Neuron (in vitro differentiated cells): ENCODE data around the gene PTPRG.

Source experiments
- H2AFZ ChIP-seq: one replicate; pipeline ENCODE4 v1.6.1; 2013; ENCODE audit warnings: low read depth, mild to moderate bottlenecking, inconsistent platforms, low read length, moderate library complexity
- H3K27me3 ChIP-seq: one replicate; pipeline ENCODE4 v1.6.1; 2013; ENCODE audit warnings: low read length; ENCODE audit not compliant: insufficient read depth
- H3K36me3 ChIP-seq: one replicate; pipeline ENCODE4 v1.6.1; 2013; ENCODE audit warnings: low read length; ENCODE audit not compliant: insufficient read depth
- H3K4me1 ChIP-seq: one replicate; pipeline ENCODE4 v1.6.1; 2013; ENCODE audit warnings: low read length; ENCODE audit not compliant: insufficient read depth
- H3K4me3 ChIP-seq: 2 replicates; pipeline ENCODE4 v1.5.1; 2013; ENCODE audit warnings: mild to moderate bottlenecking, low read length, moderate library complexity
- H3K9me3 ChIP-seq: one replicate; pipeline ENCODE4 v1.6.1; 2013; ENCODE audit warnings: low read length

PTPRG gene

DNA sequence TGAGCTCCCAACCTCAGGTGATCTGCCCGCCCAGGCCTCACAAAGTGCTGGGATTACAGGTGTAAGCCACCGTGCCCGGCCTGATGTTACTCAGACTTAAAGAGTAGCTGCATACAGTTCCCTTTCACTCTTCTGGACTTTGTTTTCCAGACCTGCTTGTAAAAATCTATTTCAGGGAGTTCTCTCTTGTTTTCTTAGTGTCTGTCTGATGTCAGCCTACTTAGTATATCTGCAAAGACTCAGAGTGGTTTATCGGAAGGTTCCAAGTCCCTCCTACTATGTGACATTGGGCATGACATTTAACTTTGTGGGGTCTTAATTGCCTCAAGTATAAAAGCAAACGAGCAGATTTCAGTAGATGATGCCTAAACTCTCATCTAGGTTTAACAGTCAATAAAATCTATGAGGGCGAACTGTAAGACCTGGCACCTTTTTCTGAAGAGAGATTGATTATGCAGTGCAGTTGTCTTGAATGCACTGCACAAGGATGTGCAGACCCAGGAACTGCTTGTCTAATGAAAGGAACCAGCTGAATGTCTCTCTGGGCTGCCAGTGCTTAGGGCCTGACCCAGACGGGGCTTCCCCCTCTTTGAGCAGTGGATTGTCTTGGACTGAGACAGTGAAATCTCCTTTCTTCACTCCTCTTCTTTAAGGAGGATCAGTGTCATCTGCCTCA lies 301.4 kb downstream of the PTPRG start:
- H3K4me1 ChIP-seq = no peaks in the 10 kb centered on the region
- no peaks in the 10 kb centered on the region for H3K9me3 ChIP-seq
- no peak overlapping the region for H3K4me3 ChIP-seq
- no peak overlapping the region for H2AFZ ChIP-seq
- H3K27me3 ChIP-seq = no peaks in the 10 kb centered on the region
- H3K36me3 ChIP-seq = no peaks in the 10 kb centered on the region

- Histone ChIP-seq H3K36me3 (no peaks in the 10 kb centered on the region), H2AFZ (no peak overlapping the region), H3K4me1 (peaks cover 5% of the 10 kb centered on the region), H3K9me3 (no peaks in the 10 kb centered on the region), H3K27me3 (no peaks in the 10 kb centered on the region), H3K4me3 (no peak overlapping the region)
Measured at GRCh38 chr3:61863579-61863978, 302.2 kb downstream of the PTPRG start.

- no peaks in the 10 kb centered on the region for H3K9me3 ChIP-seq
- no peak overlapping the region for H3K4me3 ChIP-seq
- H3K36me3 ChIP-seq = no peaks in the 10 kb centered on the region
- H3K27me3 ChIP-seq = no peaks in the 10 kb centered on the region
- H3K4me1 ChIP-seq = peaks cover 16% of the 10 kb centered on the region
- no peak overlapping the region for H2AFZ ChIP-seq
Measured at GRCh38 chr3:61864886-61865285, 303.5 kb downstream of the PTPRG start.

- Histone ChIP-seq H3K36me3 (no peaks in the 10 kb centered on the region), H3K9me3 (no peaks in the 10 kb centered on the region), H3K27me3 (no peaks in the 10 kb centered on the region), H3K4me3 (no peak overlapping the region), H2AFZ (no peak overlapping the region), H3K4me1 (peaks cover 16% of the 10 kb centered on the region)
Measured at GRCh38 chr3:61865466-61866152, 304.2 kb downstream of the PTPRG start.

DNA sequence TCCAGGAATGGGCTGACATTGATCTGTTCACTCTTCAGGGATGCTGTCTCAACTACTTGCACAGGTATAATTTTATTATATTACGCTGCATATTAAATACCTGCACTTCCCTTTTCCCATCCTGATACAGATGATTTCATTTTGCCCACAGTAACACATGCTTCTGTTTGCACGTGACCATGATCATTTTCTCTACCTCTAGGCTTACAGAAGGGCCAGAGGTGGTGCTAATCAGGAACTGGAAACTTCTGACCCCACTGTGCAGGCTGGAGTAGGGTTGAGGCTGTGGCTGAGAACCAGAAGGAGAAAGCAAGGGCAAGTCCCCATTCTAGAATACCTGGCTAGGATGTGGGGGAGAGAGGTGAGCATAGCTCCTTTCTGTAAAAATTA lies 304.8 kb downstream of the PTPRG start:
- Histone ChIP-seq H2AFZ (no peak overlapping the region), H3K4me1 (peaks cover 16% of the 10 kb centered on the region), H3K9me3 (no peaks in the 10 kb centered on the region), H3K27me3 (no peaks in the 10 kb centered on the region), H3K4me3 (no peak overlapping the region), H3K36me3 (no peaks in the 10 kb centered on the region)

DNA sequence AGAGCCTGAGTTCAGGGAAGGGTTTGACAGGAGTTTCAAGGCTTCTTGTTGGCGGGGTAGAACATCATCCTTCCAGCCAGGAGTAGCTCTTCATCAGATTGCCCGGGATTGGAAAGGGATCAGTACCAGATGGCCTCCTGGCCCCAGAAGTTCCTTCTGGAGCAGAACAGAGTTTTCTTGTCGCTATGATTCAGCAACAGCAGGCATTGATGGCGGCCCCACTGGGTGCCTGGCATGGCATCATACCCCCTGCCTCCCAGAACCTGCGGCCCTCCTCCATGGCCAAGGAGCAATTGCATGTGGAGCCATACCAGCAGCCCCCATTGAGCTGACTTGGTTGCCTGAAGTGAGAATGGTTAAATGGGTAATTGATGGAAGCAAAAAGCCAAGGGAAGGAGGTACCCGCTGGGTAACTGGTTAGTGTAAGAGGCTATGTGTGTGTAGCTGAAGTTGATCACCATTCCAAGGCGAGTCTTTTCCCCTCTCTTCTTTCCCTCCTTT lies 305.6 kb downstream of the PTPRG start:
- Histone ChIP-seq H2AFZ (no peak overlapping the region), H3K4me1 (peaks cover 16% of the 10 kb centered on the region), H3K4me3 (no peak overlapping the region), H3K36me3 (no peaks in the 10 kb centered on the region), H3K9me3 (no peaks in the 10 kb centered on the region), H3K27me3 (no peaks in the 10 kb centered on the region)

DNA sequence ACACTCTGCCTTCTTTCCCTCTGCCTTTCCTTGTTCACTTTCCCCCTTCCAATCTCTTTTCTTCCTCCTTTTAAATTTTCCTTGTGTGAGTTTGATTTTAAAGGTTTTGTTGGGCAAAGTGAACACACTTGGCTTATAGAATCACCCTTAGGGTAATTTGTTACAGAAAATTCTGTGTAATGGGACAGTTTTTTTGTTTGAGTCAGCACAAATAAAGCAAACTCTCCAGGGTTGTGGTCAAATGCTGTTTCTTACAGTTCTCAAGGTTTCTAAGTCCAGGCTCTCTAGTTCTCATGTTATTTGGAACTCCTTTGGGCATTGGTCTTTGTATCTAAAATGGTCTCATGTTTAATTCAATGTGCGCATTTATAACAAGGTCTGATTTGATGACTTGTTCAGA lies 307.1 kb downstream of the PTPRG start:
- H3K9me3 ChIP-seq = no peaks in the 10 kb centered on the region
- H3K36me3 ChIP-seq = no peaks in the 10 kb centered on the region
- no peaks in the 10 kb centered on the region for H3K27me3 ChIP-seq
- no peak overlapping the region for H3K4me3 ChIP-seq
- no peak overlapping the region for H2AFZ ChIP-seq
- peaks cover 16% of the 10 kb centered on the region for H3K4me1 ChIP-seq

DNA sequence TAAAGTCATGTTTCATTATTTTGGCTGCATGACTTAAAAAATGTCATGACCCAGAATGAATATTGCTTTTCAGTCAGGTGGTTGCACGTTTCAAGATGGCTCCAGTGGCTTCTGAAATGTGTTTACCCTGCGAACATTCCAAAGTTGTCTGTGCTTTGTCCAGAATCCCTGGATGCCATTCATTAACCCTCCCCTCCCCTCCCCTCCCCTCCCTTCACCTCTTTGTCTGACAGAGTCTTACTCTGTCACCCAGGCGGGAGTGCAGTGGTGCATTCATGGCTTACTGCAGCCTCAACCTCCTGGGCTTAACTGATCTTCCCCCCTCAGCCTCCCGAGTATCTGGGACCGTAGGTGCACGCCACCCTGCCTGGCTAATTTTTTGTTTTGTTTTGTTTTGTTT lies 308.0 kb downstream of the PTPRG start:
- Histone ChIP-seq H2AFZ (no peak overlapping the region), H3K4me3 (no peak overlapping the region), H3K4me1 (peaks cover 16% of the 10 kb centered on the region), H3K27me3 (no peaks in the 10 kb centered on the region), H3K9me3 (no peaks in the 10 kb centered on the region), H3K36me3 (no peaks in the 10 kb centered on the region)

- H3K9me3 ChIP-seq = no peaks in the 10 kb centered on the region
- H3K4me1 ChIP-seq = peaks cover 16% of the 10 kb centered on the region
- no peaks in the 10 kb centered on the region for H3K36me3 ChIP-seq
- no peaks in the 10 kb centered on the region for H3K27me3 ChIP-seq
- no peak overlapping the region for H2AFZ ChIP-seq
- no peak overlapping the region for H3K4me3 ChIP-seq
Measured at GRCh38 chr3:61871644-61872043, 310.3 kb downstream of the PTPRG start.

DNA sequence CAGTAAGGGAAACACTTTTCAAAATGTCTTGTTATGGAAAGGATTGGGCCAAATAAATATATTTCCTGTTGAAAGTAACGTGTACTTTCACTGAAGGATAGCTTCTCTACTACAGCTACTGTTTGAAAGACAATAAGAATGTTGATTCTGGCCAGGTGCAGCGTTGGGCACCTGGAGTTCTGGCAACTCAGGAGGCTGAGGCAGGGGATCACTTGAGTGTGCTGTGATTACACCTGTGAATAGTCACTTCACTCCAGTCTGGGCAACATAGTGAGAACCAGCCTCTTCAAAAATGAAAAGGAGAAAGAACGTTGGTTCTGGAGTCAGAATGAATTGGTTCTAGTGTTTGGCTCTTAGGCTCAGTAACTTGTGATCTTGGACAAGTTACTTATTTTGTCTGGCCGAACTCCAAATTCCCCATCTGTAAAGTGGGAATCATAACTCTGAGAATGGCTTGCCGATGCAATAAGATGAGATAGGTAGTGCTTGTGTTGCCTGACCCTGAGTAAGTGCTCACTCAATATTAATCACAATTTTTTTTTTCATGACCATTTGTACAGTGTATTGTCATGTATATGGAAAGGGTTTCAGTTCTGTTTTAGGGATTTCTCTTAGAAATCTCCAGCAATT lies 310.8 kb downstream of the PTPRG start:
- Histone ChIP-seq H3K36me3 (no peaks in the 10 kb centered on the region), H2AFZ (no peak overlapping the region), H3K4me1 (peaks cover 16% of the 10 kb centered on the region), H3K9me3 (no peaks in the 10 kb centered on the region), H3K4me3 (no peak overlapping the region), H3K27me3 (no peaks in the 10 kb centered on the region)

- Histone ChIP-seq H3K27me3 (no peaks in the 10 kb centered on the region), H3K36me3 (no peaks in the 10 kb centered on the region), H3K4me1 (no peaks in the 10 kb centered on the region), H3K9me3 (no peaks in the 10 kb centered on the region), H3K4me3 (no peak overlapping the region), H2AFZ (no peak overlapping the region)
Measured at GRCh38 chr3:61875046-61875844, 313.9 kb downstream of the PTPRG start.

GRCh38 chr3:61875976-61876671 lies 314.8 kb downstream of the PTPRG start:
- Histone ChIP-seq H3K36me3 (no peaks in the 10 kb centered on the region), H2AFZ (no peak overlapping the region), H3K27me3 (no peaks in the 10 kb centered on the region), H3K4me3 (no peak overlapping the region), H3K4me1 (no peaks in the 10 kb centered on the region), H3K9me3 (no peaks in the 10 kb centered on the region)
